HG02798 (cell line): ENCODE results near the gene CLSTN1.
"Not testable (repeated sequence)": the region's sequence is repeated elsewhere in the genome, so short reads cannot be mapped to it uniquely, and the experiment has no call there.

ENCODE experiments used
- ATAC-seq: cut with Tn5 transposase; IDR thresholded peaks from one replicate; pipeline ENCODE4 v1.9.1; 2021; ENCODE audit warnings: mild to moderate bottlenecking; ENCODE audit not compliant: unreplicated experiment, poor library complexity

Gene CLSTN1

DNA sequence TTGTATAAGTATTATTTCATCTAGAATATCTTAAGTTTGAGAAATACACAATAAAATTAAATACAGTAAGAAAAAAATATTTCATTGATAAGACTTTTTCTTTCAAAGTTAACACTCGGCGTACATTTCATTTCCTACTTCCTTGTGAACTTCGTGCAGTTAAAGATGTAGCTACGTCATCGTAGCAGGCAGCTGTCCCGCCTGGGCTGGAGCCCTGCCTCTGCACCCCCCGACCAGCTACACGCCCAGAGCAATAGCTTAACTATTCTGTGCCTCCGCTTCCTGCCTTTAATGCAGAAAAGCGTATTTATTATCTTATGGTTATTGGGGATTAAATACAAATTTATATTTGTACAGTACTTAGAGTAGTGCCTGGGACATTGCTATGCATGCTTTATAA, 53.5 kb downstream of the CLSTN1 start:
- no peak for ATAC-seq

DNA sequence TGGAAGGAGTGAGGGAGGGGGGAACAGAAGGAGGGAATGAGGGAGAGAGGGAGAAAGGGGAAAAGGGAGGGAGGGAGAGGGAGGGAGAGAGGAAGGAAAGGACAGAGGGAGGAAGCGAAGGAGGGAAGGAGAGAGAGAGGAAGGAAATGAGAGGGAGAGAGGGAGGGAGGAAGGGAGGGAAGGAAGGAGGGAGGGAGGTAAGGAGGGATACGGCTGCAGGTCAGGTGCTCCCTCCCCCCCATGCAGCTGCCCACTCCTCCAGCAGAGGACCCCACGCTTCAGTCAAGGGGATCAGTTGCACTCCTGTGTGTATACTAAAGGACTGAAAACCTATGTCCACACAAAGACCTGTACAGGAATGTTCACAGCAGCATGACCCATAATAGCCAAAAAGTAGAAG, 54.8 kb downstream of the CLSTN1 start:
- no peak for ATAC-seq

DNA sequence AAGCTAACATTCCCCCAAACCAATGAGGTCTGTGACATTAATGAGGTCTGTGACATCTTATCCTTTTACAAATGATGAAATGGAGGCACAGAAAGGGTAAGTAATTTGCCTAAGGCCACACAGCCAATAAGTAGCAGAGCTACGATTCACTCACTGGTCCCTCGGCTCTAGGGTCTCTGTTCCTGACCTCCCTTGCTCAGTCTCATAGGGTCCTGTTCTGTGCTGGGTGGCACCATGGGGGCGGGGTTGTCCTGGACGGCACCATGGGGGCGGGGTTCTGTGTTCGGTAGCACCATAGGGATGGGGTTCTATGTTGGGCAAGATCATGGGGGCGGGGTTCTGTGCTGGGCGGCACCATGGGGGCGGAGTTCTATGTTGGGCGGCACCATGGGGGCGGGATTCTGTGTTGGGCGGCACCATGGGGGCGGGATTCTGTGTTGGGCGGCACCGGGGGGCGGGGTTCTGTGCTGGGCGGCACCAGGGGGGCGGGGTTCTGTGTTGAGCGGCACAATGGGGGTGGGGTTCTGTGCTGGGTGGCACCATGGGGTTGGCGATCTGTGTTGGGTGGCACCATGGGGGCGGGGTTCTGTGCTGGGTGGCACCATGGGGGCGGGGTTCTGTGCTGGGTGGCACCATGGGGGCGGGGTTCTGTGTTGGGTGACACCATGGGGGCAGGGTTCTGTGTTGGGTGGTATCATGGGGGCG, 55.6 kb downstream of the CLSTN1 start:
- ATAC-seq: no peak

DNA sequence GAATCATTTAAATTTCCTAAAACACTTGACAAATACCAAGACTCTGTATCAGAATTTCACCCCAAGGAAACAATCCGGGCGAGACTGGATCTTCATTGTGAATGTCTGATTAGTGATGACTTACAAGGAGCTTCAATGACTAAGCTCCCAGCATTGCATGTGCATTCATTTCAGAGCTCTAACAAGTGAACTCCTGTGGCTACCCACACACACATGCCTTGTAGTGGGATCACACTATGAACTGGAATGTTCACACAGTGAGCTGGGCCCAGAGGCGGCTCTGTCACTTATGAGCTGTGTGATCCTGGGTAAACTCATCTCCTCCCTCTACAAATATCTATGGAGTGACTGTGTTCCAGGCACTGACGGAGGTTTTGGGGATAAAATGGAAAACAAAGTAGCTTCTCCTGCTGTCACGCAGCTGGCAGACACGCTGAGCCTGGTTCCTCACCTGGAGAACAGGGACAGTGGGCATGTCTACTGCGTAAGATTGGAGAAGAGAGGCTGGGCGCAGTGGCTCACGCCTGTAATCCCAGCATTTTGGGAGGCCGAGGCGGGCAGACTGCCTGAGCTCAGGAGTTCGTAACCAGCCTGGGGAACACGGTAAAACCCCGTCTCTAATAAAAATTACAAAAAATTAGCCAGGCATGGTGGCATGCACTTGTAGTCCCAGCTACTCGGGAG, 56.9 kb downstream of the CLSTN1 start:
- ATAC-seq: no peak

DNA sequence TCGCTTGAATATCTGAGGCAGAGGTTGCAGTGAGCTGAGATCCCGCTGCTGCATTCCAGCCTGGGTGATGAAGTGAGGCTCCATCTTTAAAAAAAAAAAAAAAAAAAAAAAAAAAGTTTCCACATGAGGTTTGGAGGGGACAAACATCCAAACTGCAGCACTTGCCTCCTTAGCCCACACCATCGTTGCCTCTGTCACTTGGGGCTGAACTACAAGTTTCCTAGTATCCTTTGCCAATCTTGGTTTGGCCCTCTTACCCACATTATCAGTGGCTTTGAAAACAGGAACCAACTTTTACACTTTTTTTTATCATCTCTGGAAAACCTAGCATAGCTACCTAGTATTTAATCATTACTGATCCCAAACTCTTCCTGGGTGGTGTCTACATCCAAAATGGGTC, 59.2 kb downstream of the CLSTN1 start:
- no peak for ATAC-seq

DNA sequence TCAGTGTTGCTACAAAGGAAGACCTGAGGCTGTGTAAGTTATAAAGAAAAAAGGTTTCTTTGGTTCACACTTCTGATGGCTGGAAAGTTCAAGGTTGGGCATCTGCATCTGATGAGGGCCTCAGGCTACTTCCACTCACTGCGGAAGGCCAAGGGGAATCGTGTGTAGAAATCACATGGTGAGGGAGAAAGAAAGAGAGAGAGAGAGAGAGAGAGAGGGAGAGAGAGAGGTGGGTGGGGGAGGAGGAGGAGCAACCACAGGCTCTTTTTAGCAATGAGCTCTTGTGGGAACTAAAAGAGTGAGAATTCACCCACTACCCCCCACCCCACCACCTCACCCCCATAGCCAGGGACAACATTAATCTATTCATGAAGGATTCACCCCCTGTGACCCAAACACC, 59.9 kb downstream of the CLSTN1 start:
- no peak for ATAC-seq

DNA sequence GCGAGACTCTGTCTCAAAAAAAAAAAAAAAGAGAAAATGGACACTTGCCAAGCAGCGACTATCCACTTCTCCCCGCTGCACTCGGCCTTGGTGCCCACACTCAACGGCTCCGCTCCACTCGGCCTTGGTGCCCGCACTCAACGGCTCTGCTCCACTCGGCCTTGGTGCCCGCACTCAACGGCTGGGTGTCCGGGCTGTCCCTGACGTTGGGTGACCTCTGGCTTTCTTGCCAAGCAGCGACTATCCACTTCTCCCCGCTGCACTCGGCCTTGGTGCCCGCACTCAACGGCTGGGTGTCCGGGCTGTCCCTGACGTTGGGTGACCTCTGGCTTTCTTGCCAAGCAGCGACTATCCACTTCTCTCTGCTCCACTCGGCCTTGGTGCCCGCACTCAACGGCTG, 61.3 kb downstream of the CLSTN1 start:
- ATAC-seq: not testable (repeated sequence)

DNA sequence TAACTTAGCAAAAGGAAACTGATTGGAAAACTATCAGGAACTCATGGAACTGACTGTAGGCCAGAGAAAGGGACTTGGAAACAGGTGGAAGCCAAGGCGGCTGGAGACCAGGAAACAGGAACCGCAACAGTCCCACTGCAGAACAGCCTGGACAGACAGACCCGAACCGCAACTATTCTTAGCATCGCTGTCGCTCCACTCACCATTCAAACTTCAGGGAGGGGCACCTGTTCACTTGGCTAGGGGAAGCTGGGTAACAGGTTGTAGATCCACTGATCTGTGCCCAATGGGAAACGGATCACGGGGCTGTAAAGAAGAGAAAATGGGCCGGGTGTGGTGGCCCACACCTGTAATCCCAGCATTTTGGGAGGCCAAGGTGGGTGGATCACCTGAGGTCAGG, 61.9 kb downstream of the CLSTN1 start:
- no peak for ATAC-seq

DNA sequence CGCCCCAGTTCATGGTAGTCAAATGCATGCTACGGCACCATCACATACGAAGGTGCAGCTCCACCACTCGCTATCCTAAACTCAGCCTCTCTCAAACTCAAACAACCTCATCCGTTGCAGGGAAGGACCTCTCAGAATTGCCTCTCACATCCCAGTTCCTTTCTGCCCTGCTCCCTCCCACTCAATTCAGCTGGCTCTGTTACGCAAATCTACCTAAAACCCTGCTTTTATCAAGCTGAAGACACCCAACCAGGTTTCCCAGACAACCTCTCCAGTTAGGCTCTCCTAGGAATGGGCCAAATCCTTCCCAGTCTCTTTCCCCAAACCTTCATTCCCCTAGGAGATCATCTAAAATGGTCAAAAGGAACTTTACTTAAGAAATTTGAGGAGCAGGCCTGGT, 62.9 kb downstream of the CLSTN1 start:
- no peak for ATAC-seq

DNA sequence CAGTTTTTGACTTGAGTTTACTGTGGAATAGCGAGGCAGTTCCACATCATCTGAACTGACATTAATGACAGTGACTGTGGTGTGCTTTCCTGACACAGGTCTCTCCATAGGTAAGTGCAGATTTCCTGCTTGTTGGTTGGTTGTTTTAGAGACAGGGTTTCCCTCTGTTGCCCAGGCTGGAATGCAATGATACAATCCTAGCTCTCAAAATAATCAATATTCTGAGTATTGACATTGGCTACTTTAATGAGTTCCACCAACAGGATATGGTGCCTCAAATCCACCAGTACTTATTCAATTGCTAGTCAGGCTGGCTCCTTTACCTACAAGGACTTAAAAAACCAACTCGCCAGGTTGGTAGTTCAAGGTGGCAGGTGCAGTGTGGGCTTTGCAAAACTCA, 63.8 kb downstream of the CLSTN1 start:
- ATAC-seq: no peak

DNA sequence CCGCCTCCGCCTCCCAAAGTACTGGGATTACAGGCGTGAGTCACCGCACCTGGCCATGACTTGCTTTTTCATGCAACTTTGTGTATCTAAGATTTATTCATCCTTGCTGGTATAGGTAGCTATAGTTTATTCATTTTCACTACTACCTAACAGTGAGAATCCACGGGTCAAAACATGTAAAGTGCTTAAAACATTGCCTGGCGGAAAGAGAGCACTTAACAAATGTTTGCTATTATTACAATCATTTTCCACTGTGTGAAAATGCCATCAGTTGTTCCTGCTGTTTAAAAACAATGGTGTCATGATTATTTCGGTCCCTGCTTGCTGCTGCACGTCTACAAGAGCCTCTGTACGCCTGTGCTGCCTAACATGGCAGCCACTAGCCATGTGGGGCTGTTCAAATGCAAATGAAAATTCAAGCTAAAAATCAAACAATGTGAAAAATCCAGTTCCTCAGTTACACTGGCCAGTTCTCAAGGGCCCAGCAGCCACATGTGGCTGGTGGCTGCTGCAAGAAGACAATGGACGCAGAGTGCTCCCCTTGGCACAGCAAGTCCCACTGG, 65.1 kb downstream of the CLSTN1 start:
- ATAC-seq: no peak

DNA sequence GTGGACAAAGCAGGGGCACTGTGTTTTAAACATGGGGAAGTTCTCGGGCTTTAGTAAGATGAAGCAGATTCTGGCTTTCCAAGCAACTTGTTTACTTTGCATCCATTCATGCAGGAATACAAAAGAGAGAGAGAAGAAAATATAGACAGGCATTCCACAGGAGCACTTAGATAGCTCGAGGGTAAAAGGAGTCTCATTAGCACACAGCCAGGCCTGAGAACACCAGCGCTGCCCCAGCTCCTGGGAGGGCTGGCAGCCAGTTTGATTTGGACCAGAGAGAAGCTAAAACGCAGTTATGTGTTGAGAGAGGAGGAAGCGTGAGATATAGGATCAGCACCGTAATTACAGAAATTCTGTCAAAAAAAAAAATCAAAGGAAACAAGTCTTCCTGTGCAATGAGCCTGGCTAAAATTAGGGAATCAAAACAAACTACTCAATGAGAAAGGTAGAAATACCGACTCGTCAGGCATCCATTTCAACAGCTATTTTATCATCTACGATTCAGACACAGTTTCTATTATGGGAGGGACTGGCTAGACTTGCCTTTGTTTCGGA, 68.2 kb downstream of the CLSTN1 start:
- ATAC-seq: no peak

DNA sequence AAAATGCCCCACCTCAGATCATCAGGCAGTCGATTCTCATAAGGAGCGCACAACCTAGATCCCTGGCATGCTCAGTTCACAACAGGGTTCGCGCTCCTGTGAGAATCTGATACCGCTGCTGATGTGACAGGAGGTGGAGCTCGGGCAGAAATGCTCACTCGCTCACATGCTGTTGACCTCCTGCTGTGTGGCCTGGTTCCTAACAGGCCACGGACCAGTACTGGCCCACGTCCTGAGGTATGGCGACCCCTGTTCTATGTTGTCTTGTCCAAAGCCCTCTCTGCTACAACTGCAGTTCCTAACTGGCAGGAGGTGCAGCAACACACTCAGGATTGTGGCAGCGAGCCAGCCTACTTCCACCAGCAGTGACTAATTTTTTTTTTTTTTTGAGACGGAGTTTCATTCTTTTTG, 70.6 kb downstream of the CLSTN1 start:
- no peak for ATAC-seq

DNA sequence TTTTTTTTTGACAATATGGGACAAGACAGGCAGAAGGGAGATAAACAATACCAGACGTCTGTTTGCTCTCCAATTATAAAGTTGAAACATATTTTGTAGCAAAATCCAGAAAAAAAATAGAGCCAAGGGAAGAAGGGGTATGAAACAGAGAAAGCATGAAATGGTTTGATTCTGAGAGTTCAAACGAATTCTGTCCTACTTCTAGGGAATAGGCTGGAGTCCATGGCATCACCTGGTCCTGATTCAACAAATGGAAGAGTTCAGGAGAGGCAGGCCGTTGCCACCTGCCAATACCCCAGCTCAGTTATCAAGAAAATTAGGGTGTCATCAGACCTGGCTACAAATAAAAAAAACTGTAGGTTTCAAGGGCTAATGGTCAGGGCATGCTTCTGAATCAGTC, 71.8 kb downstream of the CLSTN1 start:
- ATAC-seq: no peak

DNA sequence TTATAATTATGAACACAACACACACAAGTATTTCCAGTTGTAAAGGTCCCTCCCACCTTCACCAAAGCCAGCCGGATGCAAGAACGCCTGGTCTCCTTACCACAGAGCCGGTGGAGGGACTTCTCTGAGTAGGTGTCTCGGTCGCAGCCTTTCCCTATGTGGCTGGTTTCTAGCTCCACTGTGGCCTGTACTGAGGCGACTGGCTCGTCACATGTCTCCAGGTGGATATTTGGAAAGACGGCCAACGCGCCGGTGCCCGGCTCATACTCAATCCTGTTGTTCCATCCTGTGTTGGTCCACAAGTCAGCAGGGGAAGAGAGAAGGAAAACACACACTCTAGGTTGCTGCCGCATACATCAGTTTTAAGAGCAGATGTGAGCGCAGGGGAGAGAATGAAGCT, 74.4 kb downstream of the CLSTN1 start:
- no peak for ATAC-seq

DNA sequence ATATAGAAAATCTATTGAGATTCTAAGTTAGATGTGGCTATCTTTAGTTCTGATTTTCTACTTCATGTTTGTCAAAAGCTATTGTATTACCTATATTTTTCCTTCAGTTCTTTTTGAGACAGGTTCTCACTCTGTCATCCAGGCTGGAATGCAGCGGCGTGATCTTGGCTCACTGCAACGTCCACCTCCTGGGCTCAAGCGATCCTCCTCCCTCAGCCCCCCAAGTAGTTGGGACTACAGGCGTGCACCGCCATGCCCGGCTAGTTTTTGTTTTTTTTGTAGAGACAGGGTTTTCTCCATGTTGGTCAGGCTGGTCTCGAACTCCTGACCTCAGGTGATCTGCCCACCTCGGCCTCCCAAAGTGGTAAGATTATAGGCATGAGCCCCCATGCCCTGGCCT, 75.4 kb downstream of the CLSTN1 start:
- not testable (repeated sequence) for ATAC-seq

DNA sequence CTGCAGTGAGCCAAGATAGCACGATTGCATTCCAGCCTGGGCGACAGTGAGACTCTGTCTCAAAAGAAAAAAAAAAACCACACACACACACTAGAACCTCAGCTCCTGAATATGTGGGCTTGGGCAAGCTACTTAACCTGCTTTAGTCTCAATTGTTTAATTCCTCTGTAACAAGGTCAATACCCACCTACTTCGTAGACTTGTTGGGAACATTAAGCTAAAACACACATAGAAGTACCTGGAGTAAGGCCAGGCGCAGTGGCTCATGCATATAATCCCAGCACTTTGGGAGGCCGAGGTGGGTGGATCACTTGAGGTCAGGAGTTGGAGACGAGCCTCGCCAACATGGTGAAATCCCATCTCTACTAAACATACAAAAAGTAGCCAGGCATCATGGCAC, 77.1 kb downstream of the CLSTN1 start:
- ATAC-seq: no peak

DNA sequence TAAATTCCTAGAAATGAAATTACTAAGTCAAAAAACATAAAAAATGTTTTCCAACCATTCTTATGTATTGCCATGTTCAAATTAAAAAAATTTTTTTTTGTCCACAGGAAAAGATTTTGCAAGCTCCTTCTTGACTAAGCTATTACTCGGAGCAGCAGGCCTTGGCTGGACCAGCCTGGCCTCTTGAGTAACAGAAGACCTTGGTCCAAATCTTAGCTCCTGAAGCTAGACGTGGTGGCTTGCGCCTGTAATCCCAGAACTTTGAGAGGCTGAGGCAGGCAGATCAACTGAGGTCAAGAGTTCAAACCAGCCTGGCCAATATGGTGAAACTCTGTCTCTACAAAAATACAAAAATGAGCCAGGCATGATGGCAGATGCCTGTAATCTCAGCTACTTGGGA, 77.6 kb downstream of the CLSTN1 start:
- no peak for ATAC-seq

DNA sequence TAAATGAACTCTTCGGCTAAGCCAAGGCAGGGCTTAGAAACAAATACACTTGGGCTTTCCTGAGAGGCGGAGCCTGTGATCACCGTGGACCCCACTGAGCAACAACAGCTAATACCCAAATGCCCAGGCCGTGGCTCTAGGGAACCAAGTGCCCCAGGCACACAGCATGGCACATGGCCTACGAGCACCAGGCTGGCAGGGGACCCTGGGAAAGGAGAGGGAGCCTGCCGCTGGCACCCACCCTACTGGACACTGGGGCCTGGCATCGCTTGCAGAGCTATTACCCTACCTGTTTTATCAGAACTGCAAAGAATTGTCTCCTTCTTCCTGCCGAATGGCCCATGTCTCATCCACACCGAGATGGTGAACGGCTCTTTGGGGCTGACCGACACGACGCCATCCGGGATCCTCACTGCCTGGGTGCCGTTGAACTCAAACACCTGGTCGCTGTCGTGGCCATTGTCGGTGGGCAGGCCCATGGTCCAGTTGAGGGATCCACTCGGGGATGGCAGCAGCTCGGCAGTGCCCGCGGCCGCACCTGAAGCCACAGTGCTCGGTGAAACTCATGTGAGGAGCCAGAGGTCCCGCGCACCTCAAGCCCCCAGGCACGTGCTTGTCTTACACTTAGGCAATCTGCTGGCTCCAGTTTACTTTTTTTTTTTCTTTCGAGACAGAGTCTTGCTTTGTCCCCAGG, 79.5 kb downstream of the CLSTN1 start:
- ATAC-seq: no peak

DNA sequence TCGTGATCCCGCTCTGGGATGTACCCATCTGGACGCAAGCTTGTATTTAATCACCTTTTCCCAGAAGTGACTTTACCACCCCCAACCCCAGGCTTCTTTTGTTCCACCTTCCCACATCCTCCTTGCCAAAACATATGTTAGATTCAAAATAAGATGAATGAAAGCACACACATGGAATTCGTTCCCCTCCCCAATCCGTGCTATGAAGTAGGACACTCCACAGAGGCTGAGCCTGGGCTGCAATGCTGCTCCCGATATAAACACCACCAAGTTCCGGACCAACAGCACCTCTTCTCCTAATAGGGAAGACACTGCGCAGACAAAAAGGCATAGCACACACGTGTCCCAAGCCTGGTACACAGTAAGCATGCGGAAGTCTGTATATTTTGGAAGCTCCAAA, 86.1 kb downstream of the CLSTN1 start:
- ATAC-seq: no peak

DNA sequence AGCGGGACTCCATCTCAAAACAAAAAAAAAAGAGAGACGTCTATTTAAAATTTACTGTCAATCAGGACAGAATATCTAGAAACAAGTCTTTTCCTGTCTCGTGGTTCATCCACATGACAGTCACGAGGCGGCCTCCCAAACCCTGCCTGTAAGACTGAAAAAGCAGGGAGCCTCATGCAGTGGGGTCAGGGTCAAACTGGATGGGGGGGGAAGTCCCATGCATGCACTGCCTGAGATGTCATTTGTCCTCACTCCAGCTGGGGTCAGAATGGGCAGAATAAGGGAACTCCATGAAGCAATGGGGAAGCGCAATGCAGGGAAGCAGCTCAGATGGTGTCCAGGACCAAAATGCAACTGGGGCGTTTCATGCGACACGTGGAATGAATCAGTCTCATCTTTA, 86.7 kb downstream of the CLSTN1 start:
- no peak for ATAC-seq
